Measurements from ENCODE around the gene MRPL32.

GRCh38 chr7:42956062-42956461 is 23.9 kb downstream of the MRPL32 start:
- no peak for TF ChIP-seq POLR2AphosphoS5 (IDR thresholded peaks at IDR 0.05; ENCODE audit: borderline replicate concordance, low read depth, low read length)
- no peak for TF ChIP-seq EZH2 (IDR thresholded peaks at IDR 0.05)

All from SK-N-MC (cell line).